Hepatocyte (in vitro differentiated cells): Measurements from ENCODE around the gene KDM4B.

Source experiments
- CTCF ChIP-seq: fragments of 200-600 bp; sonication (generic); IDR thresholded peaks from 2 replicates; pipeline ENCODE4 v1.5.1; 2016; ENCODE audit warnings: antibody characterized with exemption, mild to moderate bottlenecking; ENCODE audit not compliant: poor library complexity
- EZH2 ChIP-seq: fragments of 200-600 bp; sonication (generic); IDR thresholded peaks from 2 replicates; pipeline ENCODE4 v1.6.1; 2016; ENCODE audit warnings: antibody characterized with exemption, mild to moderate bottlenecking, borderline replicate concordance
- EZH2phosphoT487 ChIP-seq: fragments of 200-600 bp; sonication (generic); IDR thresholded peaks from one replicate; pipeline ENCODE4 v1.6.1; 2018; ENCODE audit warnings: antibody characterized with exemption, mild to moderate bottlenecking, low read depth, moderate library complexity; ENCODE audit not compliant: unreplicated experiment, severe bottlenecking

DNA sequence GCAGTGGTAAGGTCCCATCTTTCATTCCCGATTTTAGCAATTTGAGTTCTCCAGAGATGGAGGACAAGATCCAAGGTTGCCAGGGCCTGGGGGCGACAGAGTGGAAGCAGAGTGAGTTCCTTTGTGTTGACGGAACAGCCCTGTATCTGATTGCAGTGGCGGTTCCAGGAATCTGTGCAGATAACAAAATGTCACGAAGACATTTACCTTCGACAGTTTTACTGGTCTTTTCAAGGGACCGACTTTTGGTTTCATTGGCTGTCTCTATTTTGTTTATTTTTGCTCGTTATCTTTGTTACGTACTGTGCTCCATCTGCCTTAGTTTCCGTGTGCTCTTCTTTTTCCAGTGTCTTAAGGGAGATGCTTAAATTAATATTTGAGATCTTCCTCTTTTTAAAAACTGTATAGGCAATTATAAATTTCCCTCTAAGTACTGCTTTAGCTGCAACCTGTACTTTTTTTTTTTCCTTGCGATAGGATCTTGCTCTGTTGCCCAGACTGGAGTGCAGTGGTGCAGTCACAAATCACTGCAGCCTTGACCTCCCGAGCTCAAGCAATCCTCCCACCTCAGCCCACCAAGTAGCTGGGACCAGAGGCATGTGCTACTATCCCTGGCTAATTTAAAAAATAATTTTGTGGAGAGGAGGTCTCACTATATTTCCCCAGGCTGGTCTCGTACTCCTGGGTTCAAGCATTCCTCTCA is 23.2 kb downstream of the KDM4B start:
- no peak for TF ChIP-seq CTCF
- no peak for TF ChIP-seq EZH2phosphoT487
- TF ChIP-seq EZH2, result no peak
